ENCODE results near the gene TUBB2A. TPM values are rescaled to one million over a fixed set of nuclear protein-coding genes. Genes with fewer than 3 reads are reported as not detected.
"Not testable (repeated sequence)": the region's sequence is repeated elsewhere in the genome, so short reads cannot be mapped to it uniquely, and the experiment has no call there.

The TUBB2A gene
- total RNA-seq, 1 donor from 2014 or later: 59.0 TPM

DNA sequence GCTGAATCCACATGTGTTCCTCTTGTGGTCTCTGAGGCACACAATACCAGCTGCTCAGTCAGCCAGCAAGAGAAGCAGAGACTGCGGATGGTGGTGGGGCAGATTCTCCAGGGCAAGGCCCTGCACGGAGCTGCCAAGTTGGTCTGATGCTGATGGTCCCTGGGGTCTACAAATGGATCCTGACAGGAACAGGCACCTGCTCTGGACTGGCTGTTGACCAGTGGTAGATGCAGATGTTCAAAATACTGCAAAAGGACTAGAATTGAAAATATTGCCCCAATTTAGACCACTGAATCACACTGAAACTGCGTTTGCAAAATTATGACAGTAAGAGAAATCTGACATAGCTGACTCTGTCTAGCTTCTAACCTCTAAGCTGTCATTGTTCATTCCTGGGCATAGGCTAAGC lies 29.6 kb upstream of the TUBB2A start:
- Histone ChIP-seq H3K27me3 (ENCODE audit: control insufficient read depth in 3 of 3, insufficient read depth in 3 of 3, low read length in 3 of 3) (no peaks in the 10 kb centered on the region), H3K9me3 (ENCODE audit: control insufficient read depth in 3 of 3, low read length in 3 of 3) (peaks cover 0 to 2% (median 0%) of the 10 kb centered on the region in 3 donors), H3K36me3 (ENCODE audit: control insufficient read depth in 3 of 3, insufficient read depth in 3 of 3, low read length in 3 of 3) (no peaks in the 10 kb centered on the region), H3K4me3 (ENCODE audit: low read length in 3 of 3) (no peak overlapping the region), H3K9ac (ENCODE audit: low read depth in 1 of 3, low read length in 3 of 3) (no peak overlapping the region), H3K27ac (ENCODE audit: low read depth, low read length) (no peak overlapping the region), H3K4me1 (ENCODE audit: control insufficient read depth in 3 of 3, insufficient read depth in 3 of 3, low read length in 3 of 3) (no peaks in the 10 kb centered on the region)

DNA sequence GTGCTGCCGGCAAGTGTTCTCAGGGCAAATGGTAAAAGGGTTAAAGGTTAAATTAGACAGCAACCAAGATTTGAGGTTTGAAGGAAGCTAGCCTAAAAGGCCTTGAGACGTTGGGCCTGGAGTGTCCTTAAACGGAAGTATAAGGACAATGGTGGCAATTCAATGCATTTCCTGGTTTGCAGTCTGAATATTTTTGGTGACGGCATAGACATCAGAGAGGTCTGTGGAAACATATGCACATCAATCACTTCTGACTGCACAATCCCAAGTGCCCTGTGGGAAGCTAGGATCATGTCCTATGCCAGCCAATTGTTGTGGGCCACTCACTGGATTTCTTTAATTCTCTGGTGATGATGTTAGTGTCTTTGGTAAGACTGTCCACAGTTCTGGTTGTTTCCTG lies 25.7 kb upstream of the TUBB2A start:
- H3K9me3 ChIP-seq (ENCODE audit: control insufficient read depth in 3 of 3, low read length in 3 of 3): no peaks in the 10 kb centered on the region
- no peak overlapping the region for H3K4me3 ChIP-seq (ENCODE audit: low read length in 3 of 3)
- no peaks in the 10 kb centered on the region for H3K27me3 ChIP-seq (ENCODE audit: control insufficient read depth in 3 of 3, insufficient read depth in 3 of 3, low read length in 3 of 3)
- H3K36me3 ChIP-seq (ENCODE audit: control insufficient read depth in 3 of 3, insufficient read depth in 3 of 3, low read length in 3 of 3): no peaks in the 10 kb centered on the region
- no peak overlapping the region for H3K27ac ChIP-seq (ENCODE audit: low read depth, low read length)
- no peak overlapping the region for H3K9ac ChIP-seq (ENCODE audit: low read depth in 1 of 3, low read length in 3 of 3)
- H3K4me1 ChIP-seq (ENCODE audit: control insufficient read depth in 3 of 3, insufficient read depth in 3 of 3, low read length in 3 of 3): no peaks in the 10 kb centered on the region

DNA sequence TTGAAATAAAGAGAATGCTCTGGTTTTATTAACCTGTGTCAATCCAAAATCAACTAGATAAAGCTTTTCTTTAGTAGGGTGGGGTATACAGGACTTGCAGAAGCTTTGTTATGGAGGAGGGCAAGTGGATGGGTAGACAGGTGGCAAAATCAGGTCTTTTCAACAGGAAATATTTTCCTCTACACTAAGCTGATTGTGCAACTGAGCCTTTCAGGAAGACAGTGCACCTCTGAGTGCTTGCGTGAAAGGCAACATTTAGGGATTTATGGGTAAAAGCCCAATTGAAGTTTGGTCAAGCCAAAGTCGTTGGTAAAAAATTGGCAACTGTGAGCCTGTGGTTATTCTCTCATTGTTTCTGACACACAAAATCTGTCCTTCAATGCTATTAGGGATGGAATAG lies 23.8 kb upstream of the TUBB2A start:
- H3K27ac ChIP-seq (ENCODE audit: low read depth, low read length): no peak overlapping the region
- H3K4me3 ChIP-seq (ENCODE audit: low read length in 3 of 3): no peak overlapping the region
- H3K36me3 ChIP-seq (ENCODE audit: control insufficient read depth in 3 of 3, insufficient read depth in 3 of 3, low read length in 3 of 3): no peaks in the 10 kb centered on the region
- H3K27me3 ChIP-seq (ENCODE audit: control insufficient read depth in 3 of 3, insufficient read depth in 3 of 3, low read length in 3 of 3): no peaks in the 10 kb centered on the region
- H3K4me1 ChIP-seq (ENCODE audit: control insufficient read depth in 3 of 3, insufficient read depth in 3 of 3, low read length in 3 of 3): peaks cover 0 to 4% (median 0%) of the 10 kb centered on the region in 3 donors
- H3K9me3 ChIP-seq (ENCODE audit: control insufficient read depth in 3 of 3, low read length in 3 of 3): no peaks in the 10 kb centered on the region
- no peak overlapping the region for H3K9ac ChIP-seq (ENCODE audit: low read depth in 1 of 3, low read length in 3 of 3)

DNA sequence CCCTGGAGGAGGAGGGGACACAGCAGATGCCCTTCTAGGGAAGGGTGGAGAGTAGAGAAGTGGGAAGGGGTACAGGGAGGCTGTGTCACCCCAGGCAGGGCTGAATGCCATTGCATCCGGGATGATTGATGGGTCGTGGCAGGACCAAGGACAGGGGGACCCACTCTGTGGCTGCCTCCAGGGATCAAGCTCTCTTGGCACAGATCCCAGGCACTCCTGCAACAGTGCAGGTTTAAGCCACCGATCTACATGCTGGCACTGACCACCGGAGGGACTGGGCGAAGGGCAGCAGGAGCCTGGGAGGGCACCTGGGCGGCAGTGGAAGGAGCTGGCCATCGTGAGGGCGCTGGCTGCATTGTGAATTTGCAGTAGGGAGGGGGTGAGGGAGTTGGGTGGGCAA lies 22.6 kb upstream of the TUBB2A start:
- not testable (repeated sequence) for H3K9me3 ChIP-seq (ENCODE audit: control insufficient read depth in 3 of 3, low read length in 3 of 3); H3K27ac ChIP-seq (ENCODE audit: low read depth, low read length); H3K9ac ChIP-seq (ENCODE audit: low read depth in 1 of 3, low read length in 3 of 3); H3K27me3 ChIP-seq (ENCODE audit: control insufficient read depth in 3 of 3, insufficient read depth in 3 of 3, low read length in 3 of 3); H3K4me1 ChIP-seq (ENCODE audit: control insufficient read depth in 3 of 3, insufficient read depth in 3 of 3, low read length in 3 of 3); H3K36me3 ChIP-seq (ENCODE audit: control insufficient read depth in 3 of 3, insufficient read depth in 3 of 3, low read length in 3 of 3); H3K4me3 ChIP-seq (ENCODE audit: low read length in 3 of 3)

DNA sequence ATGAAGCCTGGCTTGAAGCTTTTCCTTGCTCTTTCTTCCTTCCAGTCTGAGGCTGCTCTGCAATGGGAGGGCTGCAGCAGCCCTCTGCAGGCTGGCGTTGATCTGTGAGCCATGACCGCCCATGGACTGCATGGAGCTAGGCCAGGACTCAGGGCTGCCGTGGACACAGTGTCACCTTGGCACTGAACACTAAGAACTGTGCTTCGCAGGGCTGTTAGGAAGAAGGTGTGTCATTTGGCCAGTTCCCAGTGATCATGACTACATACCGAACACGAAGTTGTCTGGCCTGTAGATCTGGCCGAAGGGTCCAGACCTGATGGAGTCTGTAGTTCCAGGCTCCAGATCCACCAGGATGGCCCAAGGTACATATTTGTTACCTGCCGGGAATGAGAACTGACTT lies 21.3 kb upstream of the TUBB2A start:
- H3K4me3 ChIP-seq (ENCODE audit: low read length in 3 of 3); H3K27ac ChIP-seq (ENCODE audit: low read depth, low read length): not testable (repeated sequence)

DNA sequence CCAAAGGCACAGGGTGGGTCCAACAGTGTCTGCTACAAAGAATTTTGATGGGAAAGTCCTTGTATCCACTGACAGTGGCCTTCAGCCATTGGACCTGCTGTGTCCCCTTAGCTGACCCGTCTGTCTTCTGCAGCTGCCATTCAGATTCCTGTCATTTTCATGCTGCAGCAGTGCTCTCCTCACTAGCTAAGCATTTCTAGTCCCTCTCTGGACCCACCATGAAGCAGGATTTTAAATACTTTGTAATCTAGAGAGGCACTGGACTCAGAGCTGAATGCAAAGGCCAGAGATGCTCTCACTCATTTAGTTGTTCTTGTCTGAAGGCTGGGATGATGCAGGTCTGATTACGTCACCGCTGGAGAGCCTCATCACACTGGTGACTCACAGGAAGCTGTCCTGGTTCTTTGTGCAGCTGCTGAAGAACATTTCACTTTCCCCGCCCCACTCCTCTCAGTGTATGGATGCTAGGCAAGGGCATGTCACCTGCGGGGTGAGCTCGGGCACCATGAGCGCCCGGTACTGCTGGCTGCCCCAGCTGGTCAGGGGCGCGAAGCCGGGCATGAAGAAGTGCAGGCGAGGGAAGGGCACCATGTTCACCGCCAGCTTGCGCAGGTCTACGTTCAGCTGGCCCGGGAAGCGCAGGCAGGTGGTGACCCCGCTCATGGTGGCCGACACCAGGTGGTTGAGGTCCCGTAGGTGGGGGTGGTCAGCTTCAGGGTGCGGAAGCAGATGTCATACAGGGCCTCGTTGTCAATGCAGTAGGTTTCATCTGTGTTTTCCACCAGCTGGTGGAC lies 19.4 kb upstream of the TUBB2A start:
- Histone ChIP-seq H3K27me3 (ENCODE audit: control insufficient read depth in 3 of 3, insufficient read depth in 3 of 3, low read length in 3 of 3) (no peaks in the 10 kb centered on the region), H3K9ac (ENCODE audit: low read depth in 1 of 3, low read length in 3 of 3) (no peak overlapping the region), H3K4me3 (ENCODE audit: low read length in 3 of 3) (no peak overlapping the region), H3K4me1 (ENCODE audit: control insufficient read depth in 3 of 3, insufficient read depth in 3 of 3, low read length in 3 of 3) (peaks cover 0 to 4% (median 0%) of the 10 kb centered on the region in 3 donors), H3K9me3 (ENCODE audit: control insufficient read depth in 3 of 3, low read length in 3 of 3) (no peaks in the 10 kb centered on the region), H3K36me3 (ENCODE audit: control insufficient read depth in 3 of 3, insufficient read depth in 3 of 3, low read length in 3 of 3) (no peaks in the 10 kb centered on the region), H3K27ac (ENCODE audit: low read depth, low read length) (no peak overlapping the region)

More for the DNA sequence above, 21.3 kb upstream of the TUBB2A start:
- not testable (repeated sequence) for H3K9me3 ChIP-seq (ENCODE audit: control insufficient read depth in 3 of 3, low read length in 3 of 3); H3K9ac ChIP-seq (ENCODE audit: low read depth in 1 of 3, low read length in 3 of 3); H3K27me3 ChIP-seq (ENCODE audit: control insufficient read depth in 3 of 3, insufficient read depth in 3 of 3, low read length in 3 of 3); H3K36me3 ChIP-seq (ENCODE audit: control insufficient read depth in 3 of 3, insufficient read depth in 3 of 3, low read length in 3 of 3); H3K4me1 ChIP-seq (ENCODE audit: control insufficient read depth in 3 of 3, insufficient read depth in 3 of 3, low read length in 3 of 3)

DNA sequence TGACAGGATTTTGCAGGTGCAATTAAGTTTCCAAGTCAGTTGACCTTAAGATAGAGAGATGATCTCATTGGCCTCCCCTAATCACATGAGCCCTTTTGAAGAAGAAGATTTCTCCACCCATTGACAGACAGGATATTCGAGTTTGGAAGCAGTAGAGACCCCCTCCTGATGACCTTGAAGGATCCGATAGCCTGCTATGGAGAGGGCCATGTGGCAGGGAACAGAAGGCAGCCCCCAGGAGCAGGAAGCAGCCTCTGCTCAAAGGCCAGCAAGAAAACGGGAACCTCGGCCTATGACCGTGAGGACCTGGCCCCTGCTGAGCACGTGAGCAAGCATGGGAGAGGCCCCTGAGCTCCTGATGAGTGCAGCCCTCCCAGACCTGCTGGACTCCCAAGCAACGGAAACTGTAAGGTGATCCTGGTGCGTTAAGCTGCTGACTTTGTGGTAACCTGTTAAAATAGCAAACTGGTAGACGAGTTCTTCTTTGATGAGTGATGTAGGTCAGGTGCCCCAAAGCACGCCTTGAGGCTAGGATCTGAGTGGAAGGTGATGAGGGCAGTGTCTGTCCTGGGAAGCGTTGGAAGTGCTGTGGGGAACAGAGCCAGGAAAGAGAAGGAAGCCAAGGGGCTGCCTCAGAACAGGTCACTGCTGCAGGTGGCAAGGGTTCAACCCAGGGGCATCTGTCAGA lies 18.5 kb upstream of the TUBB2A start:
- no peak overlapping the region for H3K9ac ChIP-seq (ENCODE audit: low read depth in 1 of 3, low read length in 3 of 3)

DNA sequence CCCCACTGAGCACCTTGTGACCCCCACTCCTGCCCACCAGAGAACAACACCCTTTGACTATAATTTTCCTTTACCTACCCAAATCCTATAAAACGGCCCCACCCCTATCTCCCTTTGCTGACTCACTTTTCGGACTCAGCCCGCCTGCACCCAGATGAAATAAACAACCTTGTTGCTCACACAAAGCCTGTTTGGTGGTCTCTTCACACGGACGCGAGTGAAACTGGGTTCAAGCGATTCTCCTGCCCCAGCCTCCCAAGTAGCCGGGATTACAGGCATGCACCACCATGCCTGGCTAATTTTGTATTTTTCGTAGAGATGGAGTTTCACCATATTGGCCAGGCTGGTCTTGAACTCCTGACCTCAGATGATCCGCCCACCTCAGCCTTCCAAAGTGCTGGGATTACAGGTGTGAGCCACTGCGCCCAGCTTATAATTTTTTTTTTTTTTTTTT lies 16.3 kb upstream of the TUBB2A start:
- not testable (repeated sequence) for H3K4me3 ChIP-seq (ENCODE audit: low read length in 3 of 3); H3K27me3 ChIP-seq (ENCODE audit: control insufficient read depth in 3 of 3, insufficient read depth in 3 of 3, low read length in 3 of 3); H3K9me3 ChIP-seq (ENCODE audit: control insufficient read depth in 3 of 3, low read length in 3 of 3); H3K9ac ChIP-seq (ENCODE audit: low read depth in 1 of 3, low read length in 3 of 3); H3K4me1 ChIP-seq (ENCODE audit: control insufficient read depth in 3 of 3, insufficient read depth in 3 of 3, low read length in 3 of 3); H3K27ac ChIP-seq (ENCODE audit: low read depth, low read length); H3K36me3 ChIP-seq (ENCODE audit: control insufficient read depth in 3 of 3, insufficient read depth in 3 of 3, low read length in 3 of 3)

More for the DNA sequence above, 18.5 kb upstream of the TUBB2A start:
- H3K27me3 ChIP-seq (ENCODE audit: control insufficient read depth in 3 of 3, insufficient read depth in 3 of 3, low read length in 3 of 3): no peaks in the 10 kb centered on the region
- H3K4me1 ChIP-seq (ENCODE audit: control insufficient read depth in 3 of 3, insufficient read depth in 3 of 3, low read length in 3 of 3): peaks cover 0 to 4% (median 0%) of the 10 kb centered on the region in 3 donors
- no peak overlapping the region for H3K4me3 ChIP-seq (ENCODE audit: low read length in 3 of 3)
- no peaks in the 10 kb centered on the region for H3K9me3 ChIP-seq (ENCODE audit: control insufficient read depth in 3 of 3, low read length in 3 of 3)
- H3K36me3 ChIP-seq (ENCODE audit: control insufficient read depth in 3 of 3, insufficient read depth in 3 of 3, low read length in 3 of 3): no peaks in the 10 kb centered on the region
- H3K27ac ChIP-seq (ENCODE audit: low read depth, low read length): no peak overlapping the region

DNA sequence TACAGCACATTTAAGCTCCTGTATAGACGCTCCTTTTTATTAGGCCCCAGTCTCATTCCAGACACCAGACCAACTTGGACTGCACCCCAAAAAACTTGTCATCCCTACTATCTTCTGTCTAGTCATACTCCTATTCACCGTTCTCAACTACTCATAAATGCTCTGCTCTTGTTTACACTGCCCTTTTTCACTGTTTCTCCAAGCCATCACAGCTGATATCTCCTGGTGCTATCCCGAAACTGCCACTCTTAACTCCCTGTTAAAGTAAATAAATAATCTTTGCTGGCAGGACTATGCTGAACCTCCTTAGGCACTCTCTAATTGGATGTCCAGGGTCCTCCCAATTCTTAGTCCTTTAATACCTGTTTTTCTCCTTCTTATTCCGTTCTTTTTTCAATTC lies 15.4 kb upstream of the TUBB2A start:
- not testable (repeated sequence) for H3K9me3 ChIP-seq (ENCODE audit: control insufficient read depth in 3 of 3, low read length in 3 of 3); H3K27ac ChIP-seq (ENCODE audit: low read depth, low read length); H3K4me1 ChIP-seq (ENCODE audit: control insufficient read depth in 3 of 3, insufficient read depth in 3 of 3, low read length in 3 of 3); H3K27me3 ChIP-seq (ENCODE audit: control insufficient read depth in 3 of 3, insufficient read depth in 3 of 3, low read length in 3 of 3); H3K9ac ChIP-seq (ENCODE audit: low read depth in 1 of 3, low read length in 3 of 3); H3K4me3 ChIP-seq (ENCODE audit: low read length in 3 of 3); H3K36me3 ChIP-seq (ENCODE audit: control insufficient read depth in 3 of 3, insufficient read depth in 3 of 3, low read length in 3 of 3)

DNA sequence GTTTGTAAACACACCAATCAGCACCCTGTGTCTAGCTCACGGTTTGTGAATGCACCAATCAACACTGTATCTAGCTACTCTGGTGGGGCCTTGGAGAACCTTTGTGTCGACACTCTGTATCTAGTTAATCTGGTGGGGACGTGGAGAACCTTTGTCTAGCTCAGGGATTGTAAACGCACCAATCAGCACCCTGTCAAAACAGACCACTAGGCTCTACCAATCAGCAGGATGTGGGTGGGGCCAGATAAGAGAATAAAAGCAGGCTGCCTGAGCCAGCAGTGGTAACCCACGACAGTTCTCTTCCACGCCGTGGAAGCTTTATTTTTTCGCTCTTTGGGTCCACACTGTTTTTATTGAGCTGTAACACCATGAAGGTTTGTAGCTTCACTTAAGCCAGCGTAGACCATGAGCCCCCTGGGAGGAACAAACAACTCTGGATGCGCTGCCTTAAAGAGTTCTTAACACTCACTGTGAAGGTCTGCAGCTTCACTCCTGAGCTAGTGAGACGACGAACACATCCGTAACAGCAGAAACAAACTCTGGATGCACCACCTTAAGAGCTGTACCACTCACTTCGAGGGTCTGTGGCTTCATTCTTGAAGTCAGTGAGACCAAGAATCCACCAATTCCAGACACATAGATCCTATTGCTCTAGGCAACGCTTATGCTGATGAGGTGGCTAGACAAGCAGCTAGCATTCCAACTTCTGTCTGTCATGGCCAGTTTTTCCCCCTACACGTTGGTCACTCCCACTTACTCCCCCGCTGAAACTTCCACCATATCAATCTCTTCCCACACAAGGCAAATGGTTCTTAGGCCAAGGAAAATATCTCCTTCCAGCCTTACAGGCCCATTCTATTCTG lies 14.2 kb upstream of the TUBB2A start:
- H3K9me3 ChIP-seq (ENCODE audit: control insufficient read depth in 3 of 3, low read length in 3 of 3): not testable (repeated sequence)

More for the DNA sequence above, 14.2 kb upstream of the TUBB2A start:
- H3K36me3 ChIP-seq (ENCODE audit: control insufficient read depth in 3 of 3, insufficient read depth in 3 of 3, low read length in 3 of 3); H3K4me1 ChIP-seq (ENCODE audit: control insufficient read depth in 3 of 3, insufficient read depth in 3 of 3, low read length in 3 of 3); H3K27ac ChIP-seq (ENCODE audit: low read depth, low read length); H3K4me3 ChIP-seq (ENCODE audit: low read length in 3 of 3); H3K9ac ChIP-seq (ENCODE audit: low read depth in 1 of 3, low read length in 3 of 3); H3K27me3 ChIP-seq (ENCODE audit: control insufficient read depth in 3 of 3, insufficient read depth in 3 of 3, low read length in 3 of 3): not testable (repeated sequence)
